HG02852 (cell line): ENCODE measurements around the gene EXD3.

ENCODE experiments used
- ATAC-seq: cut with Tn5 transposase; IDR thresholded peaks from one replicate; pipeline ENCODE4 v1.9.1; 2021; ENCODE audit warnings: mild to moderate bottlenecking, moderate library complexity; ENCODE audit not compliant: unreplicated experiment

EXD3 gene

DNA sequence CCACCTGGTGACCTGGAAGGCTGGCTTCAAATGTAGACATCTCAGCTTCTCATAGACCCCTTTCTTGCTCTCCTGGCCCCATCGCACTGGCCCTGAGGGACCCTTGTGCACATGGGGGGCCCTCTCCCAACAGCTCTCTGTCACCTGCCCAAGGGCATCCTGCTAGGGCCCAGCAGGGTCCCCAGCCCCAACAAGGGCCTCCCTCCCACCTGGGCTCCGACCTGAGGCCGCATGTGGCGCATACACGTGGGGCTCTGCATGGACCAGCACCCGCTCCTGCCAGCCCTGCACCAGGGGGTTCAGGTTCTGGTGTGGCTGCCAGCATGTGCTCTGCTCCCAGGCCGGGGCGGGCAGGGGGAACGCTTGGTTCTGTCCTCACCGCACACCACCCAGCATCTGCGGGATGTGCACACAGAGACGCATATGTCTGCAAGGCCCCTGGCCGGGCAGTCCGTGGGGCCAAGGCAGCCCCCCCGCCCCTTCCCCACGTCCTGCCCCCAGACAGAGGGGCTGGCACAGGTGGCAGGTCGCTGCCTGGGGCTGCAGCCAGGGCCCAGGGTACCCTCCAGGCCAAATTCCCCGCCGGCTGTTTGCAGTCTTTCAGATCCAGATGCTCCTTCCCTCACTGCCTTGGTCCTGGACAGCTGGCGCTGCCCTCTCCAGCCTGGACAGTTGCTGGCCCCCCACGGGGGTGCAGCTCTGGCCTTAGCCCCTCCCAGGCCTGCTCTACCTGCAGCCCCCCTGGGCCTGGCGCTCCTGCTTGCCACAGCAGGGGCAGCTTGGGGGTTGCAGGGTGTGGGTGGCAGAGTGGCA, 103.0 kb downstream of the EXD3 start:
- no peak for ATAC-seq

DNA sequence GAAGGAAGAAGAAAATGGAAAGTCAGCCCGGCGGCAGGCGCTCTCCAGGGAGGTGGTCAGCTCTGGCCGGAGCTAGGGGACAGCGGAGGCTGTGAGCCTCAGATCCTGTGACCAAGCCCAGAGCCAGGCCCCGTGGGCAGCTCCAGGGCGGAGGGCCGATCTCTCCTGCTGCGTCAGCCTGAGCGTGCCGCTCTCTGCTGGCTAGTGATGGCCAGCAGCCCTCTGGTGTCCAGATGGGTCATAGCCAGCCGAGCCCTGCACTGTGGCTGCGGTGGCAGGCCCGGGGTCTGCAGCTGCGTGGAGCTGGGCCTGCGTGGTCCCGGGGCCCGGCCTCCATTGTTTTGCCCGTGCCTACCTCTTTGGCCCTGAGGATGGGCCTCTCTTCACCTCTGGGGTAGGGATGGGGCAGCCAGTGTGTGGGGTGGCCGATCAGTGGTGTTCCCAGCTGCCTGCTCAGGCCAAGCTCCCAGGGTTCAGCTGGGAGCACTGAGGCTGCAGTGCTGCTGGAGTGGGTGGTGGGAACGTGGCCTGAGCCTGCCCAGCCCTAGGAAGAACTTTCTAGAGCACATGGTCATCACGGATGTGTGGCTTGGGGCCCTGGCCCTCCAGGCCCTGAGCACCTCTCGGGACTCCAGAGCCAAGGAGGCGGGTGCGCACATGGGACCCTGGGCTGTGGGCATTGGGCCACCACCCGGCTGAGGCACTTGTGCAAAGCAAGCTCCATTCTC, 103.8 kb downstream of the EXD3 start:
- no peak for ATAC-seq

DNA sequence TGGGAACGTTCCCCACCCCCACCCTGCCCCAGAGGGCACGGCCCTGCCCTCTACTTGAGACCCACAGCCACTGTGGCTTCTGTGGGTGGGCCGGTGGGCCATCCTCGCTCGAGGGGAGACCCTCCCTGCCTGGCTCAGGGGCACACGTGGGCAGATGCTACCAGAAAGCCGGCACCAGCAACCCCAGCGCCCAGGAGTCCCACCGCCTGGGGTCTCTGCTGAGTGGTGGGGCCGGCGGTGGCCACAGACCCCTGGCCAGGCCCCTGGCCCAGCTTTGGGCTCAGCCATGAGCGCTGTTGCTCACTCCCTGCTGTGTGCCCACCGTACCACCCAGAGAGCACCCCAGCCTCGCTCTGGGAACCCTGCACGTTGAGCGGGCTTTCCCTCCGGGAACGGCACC, 104.4 kb downstream of the EXD3 start:
- ATAC-seq = no peak

GRCh38 chr9:137317718-137318511, 105.0 kb downstream of the EXD3 start:
- ATAC-seq = no peak

DNA sequence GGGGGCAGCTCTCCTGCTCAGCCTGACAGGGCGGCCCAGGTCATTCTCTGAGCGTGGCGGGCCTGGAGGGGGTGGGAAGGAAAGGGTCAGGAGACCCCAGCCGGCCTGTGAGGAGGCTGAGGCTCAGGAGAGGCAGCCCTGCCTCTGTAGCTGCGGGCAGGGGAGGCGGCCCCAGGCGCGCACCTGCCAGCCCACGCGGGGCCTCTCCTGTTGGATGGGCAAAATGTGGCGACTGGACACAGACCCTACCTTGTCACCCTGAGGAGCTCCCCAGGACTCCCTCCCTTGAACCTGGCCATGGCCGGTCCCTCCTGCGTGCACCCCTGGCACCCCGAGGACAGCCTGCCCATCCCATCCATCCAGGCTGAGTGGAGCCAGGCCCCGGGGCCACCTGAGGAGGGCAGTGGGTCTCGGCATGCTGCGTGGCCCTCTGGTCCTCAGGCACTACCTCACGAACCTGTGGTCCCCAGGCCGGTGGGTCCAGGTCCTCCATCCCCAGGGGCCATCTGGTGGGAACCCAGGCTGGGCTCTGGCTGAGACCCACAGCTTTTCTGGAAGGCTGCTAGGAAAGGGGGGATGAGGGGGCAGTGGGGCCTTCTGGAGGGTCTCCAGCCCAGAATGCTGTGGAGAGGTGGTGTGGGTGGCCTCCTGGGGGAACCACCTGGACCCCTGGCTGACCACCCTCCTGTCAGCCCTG, 105.8 kb downstream of the EXD3 start:
- no peak for ATAC-seq

GRCh38 chr9:137316012-137316981, 106.7 kb downstream of the EXD3 start:
- ATAC-seq = no peak

DNA sequence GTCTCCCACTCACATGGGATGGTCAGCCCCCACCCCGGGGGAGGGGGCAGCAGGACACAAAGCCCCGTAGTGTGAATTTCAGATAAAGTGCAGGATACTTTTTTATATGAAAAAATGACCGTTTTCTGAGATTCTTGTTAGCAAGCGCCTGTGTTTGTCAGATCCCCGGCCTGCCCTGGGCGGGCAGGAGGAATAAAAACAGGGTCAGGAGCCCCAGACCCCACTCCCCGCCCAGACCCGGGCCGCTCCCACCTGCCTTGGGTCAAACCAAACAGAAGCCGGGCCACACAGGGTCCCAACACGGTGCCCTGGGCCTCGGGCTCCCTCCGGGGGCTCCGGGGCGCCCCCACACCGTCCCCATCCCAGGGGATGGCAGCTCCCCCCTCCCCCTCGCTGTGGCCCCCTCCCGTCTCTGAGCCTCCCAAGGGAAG, 107.4 kb downstream of the EXD3 start:
- ATAC-seq = no peak

GRCh38 chr9:137314561-137315560, 108.1 kb downstream of the EXD3 start:
- no peak for ATAC-seq

GRCh38 chr9:137313956-137314560, 108.9 kb downstream of the EXD3 start:
- no peak for ATAC-seq

DNA sequence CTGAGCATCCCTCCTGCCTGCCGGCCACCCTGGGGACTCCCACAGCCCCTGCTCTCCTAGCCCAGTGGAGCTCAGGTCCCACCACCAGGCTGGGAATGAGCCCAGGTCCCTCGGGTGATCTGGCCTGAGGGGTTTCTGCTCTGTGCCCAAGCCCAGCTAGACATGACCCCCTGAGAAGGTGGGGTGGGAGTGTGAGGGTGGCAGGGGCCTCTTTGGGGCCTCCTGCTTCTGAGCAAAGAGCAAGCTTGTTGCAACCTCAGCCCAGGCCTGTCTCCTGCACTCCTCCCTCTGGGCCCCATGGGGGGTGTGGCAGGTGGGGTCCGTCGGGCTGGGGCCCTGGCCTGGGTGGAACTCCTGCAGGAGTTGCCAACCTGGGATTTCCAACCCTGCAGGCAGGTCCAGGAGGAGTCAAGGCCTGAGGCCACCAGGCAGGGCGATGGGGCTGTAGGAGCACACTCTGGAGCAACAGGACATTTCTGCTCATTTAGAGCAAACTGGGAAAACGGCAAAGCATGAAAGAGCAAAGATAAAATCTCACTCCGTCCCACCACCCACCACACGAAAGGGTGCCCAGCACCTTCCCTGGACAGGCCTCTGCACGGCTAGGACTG, 109.5 kb downstream of the EXD3 start:
- no peak for ATAC-seq

- ATAC-seq = no peak
These were observed 110.1 kb downstream of the EXD3 start for GRCh38 chr9:137312852-137313325.

- no peak for ATAC-seq
These were observed 110.7 kb downstream of the EXD3 start for GRCh38 chr9:137311986-137312851.

DNA sequence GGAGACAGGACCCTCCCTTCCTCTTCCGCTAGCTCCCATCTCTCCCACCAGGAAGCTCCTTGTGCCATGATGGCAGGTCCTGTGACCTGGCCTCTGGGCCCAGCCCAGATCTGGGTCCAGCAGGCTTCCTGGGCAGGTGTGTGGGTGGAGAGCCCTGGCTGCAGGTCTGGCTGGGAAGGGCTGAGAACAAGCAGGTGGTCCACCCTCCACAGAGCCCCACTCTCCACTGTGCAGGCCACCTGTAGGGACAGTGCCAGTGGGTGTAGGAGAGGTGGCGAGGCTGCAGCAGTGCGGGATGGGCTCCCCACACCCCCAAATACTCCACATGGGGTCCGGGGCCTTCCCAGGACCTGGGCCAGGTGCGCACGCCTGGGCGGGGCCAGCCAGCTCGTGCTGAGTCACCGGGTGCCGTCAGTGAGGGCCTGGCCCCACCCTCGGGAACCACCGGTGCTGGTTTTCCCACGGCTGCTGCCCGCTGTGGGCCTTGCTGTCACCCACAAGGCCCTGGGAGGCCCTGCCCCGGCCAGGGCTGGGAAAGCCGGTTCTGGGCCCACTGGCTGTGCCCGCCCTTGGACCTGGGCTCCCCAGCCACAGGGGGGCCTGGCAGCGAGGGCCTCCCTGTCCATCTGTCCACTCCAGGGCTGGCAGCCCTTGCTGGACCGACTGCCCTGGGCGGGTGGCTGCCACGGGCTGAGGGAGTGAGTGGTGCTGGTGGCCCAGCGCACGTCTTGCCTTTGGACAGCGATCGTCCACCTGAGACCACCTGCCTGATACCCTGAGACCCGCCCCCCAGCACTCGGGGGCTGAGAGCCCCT, 111.6 kb downstream of the EXD3 start:
- no peak for ATAC-seq

DNA sequence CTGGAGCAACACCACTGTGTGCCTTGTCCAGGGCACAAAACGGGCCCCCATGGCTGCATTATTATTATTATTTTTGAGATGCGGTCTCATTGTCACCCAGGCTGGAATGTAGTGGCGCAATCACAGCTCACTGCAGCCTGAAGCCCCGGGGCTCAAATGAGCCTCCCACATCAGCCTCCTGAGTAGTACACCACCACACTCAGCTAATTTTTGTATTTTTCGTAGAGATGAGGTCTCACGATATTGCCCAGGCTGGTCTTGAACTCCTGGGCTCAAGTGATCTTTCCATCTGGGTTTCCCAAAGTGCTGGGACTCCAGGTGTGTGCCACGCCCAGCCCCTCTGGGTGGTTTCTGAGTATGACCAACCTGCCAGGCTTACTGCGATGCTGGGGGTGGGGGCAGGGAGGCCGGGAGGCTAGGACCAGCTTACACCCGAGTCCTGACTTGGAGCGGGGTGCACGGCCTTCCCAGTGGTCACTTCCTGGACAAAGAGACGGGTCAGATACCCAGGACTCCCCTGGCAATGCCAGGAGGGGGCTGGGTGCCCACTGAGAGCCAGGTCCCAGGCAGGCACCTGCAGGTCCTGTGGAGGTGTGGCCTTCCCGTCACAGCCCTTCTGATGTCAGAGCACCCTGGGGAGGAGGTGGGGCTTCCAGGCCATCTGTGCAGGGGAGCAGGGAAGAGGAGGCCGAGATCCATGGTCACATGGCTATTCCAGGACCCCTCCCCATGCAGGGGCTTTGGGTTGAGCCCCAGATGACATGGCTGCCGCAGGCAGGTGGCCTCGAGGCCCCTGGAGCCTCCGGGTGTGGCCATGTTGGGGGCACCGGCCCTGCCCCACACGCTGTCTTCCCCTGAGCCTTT, 112.5 kb downstream of the EXD3 start:
- no peak for ATAC-seq
